Heart left ventricle (tissue), 13 donors: Measurements from ENCODE around the gene ARHGEF17.

Source experiments
- POLR2A ChIP-seq, 2 donors: fragments of 450-650 bp; IDR thresholded peaks; one replicate each; pipeline ENCODE4 v1.6.1; 2017; ENCODE audit warnings: antibody characterized with exemption in 2 of 2, mild to moderate bottlenecking in 2 of 2, moderate library complexity in 2 of 2
- TF ChIP-seq, protein P1 (sequence below), 12 donors: fragments of 200-600 bp; sonication (generic) in 4 of 12; IDR thresholded peaks; one replicate each; pipeline versions ENCODE4 v1.5.0 to v1.8.0; 2018 to 2022; ENCODE audit warnings: antibody characterized with exemption in 12 of 12, mild to moderate bottlenecking in 5 of 12
- donor health status: ischemic (EF 13 %, LVEDD 7.1; RV severe dilation, severe dysfunction).
- donor health status: DM: no; HTN: yes; CAD: no.
- donor health status: DM: no; HTN: no; CAD: no.
- donor health status: ischemic (EF 25% LVEDD 6.9; RV normal size, moderate dysfunction).
- donor health status: ischemic (EF 25% LVEDD 5.7; RV mildly dilated, moderate dysfunction).
- donor health status: ischemic (EF 35%, LVEDD 5.7; RV mildly dilated, moderate dysfunction).
- donor health status: nonischemic (EF 11% LVEDD 7.7; RV severe dilation, severe dysfunction).
- donor health status: DM: yes; HTN: yes; CAD: no.
- donor health status: PGD.
- donor health status: ischemic (EF 29% LVEDD 5.4; RV normal size, mild dysfunction).
- donor health status: nonischemic (EF 23%, LVEDD 6.1; RV moderate dilation, normal function).

DNA sequence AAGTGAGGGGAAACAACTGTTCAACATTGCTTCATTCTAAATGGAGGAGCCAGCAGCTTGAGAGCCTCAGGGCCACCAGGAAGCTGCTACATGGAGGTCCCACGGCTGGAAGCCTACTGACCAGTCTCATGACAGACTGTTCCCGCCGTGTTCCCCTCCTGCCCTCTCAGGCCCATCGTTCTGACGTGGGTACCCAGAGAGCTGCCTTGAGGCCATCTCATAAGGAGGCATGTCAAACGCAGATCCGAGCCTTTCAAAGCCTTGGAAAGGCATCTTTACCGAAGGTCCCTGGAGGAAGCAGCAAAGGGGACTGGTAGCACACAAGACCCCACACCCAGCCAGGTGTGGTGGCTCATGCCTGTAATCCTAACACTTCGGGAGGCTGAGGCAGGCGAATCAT is 8.3 kb upstream of the ARHGEF17 start:
- TF ChIP-seq, protein P1, sequence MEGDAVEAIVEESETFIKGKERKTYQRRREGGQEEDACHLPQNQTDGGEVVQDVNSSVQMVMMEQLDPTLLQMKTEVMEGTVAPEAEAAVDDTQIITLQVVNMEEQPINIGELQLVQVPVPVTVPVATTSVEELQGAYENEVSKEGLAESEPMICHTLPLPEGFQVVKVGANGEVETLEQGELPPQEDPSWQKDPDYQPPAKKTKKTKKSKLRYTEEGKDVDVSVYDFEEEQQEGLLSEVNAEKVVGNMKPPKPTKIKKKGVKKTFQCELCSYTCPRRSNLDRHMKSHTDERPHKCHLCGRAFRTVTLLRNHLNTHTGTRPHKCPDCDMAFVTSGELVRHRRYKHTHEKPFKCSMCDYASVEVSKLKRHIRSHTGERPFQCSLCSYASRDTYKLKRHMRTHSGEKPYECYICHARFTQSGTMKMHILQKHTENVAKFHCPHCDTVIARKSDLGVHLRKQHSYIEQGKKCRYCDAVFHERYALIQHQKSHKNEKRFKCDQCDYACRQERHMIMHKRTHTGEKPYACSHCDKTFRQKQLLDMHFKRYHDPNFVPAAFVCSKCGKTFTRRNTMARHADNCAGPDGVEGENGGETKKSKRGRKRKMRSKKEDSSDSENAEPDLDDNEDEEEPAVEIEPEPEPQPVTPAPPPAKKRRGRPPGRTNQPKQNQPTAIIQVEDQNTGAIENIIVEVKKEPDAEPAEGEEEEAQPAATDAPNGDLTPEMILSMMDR (IDR thresholded peaks at IDR 0.05), result no peak
- TF ChIP-seq POLR2A (IDR thresholded peaks at IDR 0.05), result no peak
